ENCODE measurements around the gene GABRB2.

Gene GABRB2

GRCh38 chr5:161271816-161272215 is 274.7 kb downstream of the GABRB2 start:
- Histone ChIP-seq H3K4me3 (ENCODE audit: low read depth, low read length) (no peak overlapping the region), H3K9me3 (ENCODE audit: severe bottlenecking) (no peaks in the 10 kb centered on the region), H3K36me3 (no peaks in the 10 kb centered on the region), H3K27ac (no peak overlapping the region), H3K27me3 (ENCODE audit: insufficient read depth, low read depth, severe bottlenecking) (peaks cover 20% of the 10 kb centered on the region)
- no peak for TF ChIP-seq CTCF (IDR thresholded peaks at IDR 0.05; ENCODE audit: low read depth, low read length)
- DNase-seq = no peak

- Histone ChIP-seq H3K27me3 (ENCODE audit: insufficient read depth, low read depth, severe bottlenecking) (peaks cover 9% of the 10 kb centered on the region), H3K4me3 (ENCODE audit: low read depth, low read length) (no peak overlapping the region), H3K36me3 (no peaks in the 10 kb centered on the region), H3K27ac (no peak overlapping the region), H3K9me3 (ENCODE audit: severe bottlenecking) (no peaks in the 10 kb centered on the region)
- no peak for TF ChIP-seq CTCF (IDR thresholded peaks at IDR 0.05; ENCODE audit: low read depth, low read length)
- DNase-seq = no peak
Observed at GRCh38 chr5:161269125-161269524, 277.4 kb downstream of the GABRB2 start.

DNA sequence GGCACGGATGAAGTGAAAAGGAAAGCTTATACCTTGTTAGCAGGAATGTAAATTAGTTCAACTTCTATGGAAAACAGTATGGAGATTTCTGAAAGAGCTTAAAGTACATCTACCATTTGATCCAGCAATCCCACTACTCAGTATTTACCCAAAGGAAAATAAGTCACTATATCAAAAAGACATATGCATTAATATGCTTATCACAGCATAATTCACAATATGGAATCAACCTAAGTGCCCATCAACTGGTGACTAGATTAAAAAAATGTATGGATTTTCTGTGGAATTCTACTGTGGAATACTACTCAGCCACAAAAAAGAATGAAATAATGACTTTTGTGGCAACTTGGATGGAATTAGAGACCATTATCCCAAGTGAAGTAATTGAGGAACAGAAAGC is 279.6 kb downstream of the GABRB2 start:
- H3K9me3 ChIP-seq (ENCODE audit: severe bottlenecking) = no peaks in the 10 kb centered on the region
- TF ChIP-seq CTCF (IDR thresholded peaks at IDR 0.05; ENCODE audit: low read depth, low read length) = no peak
- no peak overlapping the region for H3K4me3 ChIP-seq (ENCODE audit: low read depth, low read length)
- no peaks in the 10 kb centered on the region for H3K36me3 ChIP-seq
- H3K27me3 ChIP-seq (ENCODE audit: insufficient read depth, low read depth, severe bottlenecking) = peaks cover 19% of the 10 kb centered on the region
- no peak for DNase-seq
- H3K27ac ChIP-seq = no peak overlapping the region

- H3K36me3 ChIP-seq = no peaks in the 10 kb centered on the region
- H3K9me3 ChIP-seq (ENCODE audit: severe bottlenecking) = no peaks in the 10 kb centered on the region
- no peak overlapping the region for H3K4me3 ChIP-seq (ENCODE audit: low read depth, low read length)
- no peak for DNase-seq
- no peak overlapping the region for H3K27ac ChIP-seq
- H3K27me3 ChIP-seq (ENCODE audit: insufficient read depth, low read depth, severe bottlenecking) = peaks cover 22% of the 10 kb centered on the region
- TF ChIP-seq CTCF (IDR thresholded peaks at IDR 0.05; ENCODE audit: low read depth, low read length) = no peak
Observed at GRCh38 chr5:161265006-161265405, 281.5 kb downstream of the GABRB2 start.

DNA sequence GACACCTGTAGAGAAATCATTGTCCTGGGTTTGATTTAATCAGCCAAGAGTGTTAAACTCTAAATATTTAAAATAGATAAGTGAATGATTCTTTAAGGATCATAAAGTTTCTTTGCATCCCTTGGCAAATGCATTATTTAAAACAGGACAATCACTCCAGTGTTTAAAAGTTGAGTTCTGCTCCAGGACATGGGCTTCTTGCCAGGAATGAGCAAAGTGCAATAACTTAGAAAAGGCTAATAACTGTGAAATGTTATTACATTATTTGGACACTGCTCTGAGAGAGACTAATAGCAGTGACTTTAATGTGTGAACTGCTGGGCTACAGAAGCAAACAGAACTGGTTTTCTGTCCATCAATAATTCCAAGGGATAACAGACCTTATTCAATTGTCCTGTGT is 283.3 kb downstream of the GABRB2 start:
- no peaks in the 10 kb centered on the region for H3K36me3 ChIP-seq
- no peak for TF ChIP-seq CTCF (IDR thresholded peaks at IDR 0.05; ENCODE audit: low read depth, low read length)
- no peak overlapping the region for H3K4me3 ChIP-seq (ENCODE audit: low read depth, low read length)
- no peak overlapping the region for H3K27ac ChIP-seq
- peaks cover 28% of the 10 kb centered on the region for H3K27me3 ChIP-seq (ENCODE audit: insufficient read depth, low read depth, severe bottlenecking)
- no peaks in the 10 kb centered on the region for H3K9me3 ChIP-seq (ENCODE audit: severe bottlenecking)
- no peak for DNase-seq

DNA sequence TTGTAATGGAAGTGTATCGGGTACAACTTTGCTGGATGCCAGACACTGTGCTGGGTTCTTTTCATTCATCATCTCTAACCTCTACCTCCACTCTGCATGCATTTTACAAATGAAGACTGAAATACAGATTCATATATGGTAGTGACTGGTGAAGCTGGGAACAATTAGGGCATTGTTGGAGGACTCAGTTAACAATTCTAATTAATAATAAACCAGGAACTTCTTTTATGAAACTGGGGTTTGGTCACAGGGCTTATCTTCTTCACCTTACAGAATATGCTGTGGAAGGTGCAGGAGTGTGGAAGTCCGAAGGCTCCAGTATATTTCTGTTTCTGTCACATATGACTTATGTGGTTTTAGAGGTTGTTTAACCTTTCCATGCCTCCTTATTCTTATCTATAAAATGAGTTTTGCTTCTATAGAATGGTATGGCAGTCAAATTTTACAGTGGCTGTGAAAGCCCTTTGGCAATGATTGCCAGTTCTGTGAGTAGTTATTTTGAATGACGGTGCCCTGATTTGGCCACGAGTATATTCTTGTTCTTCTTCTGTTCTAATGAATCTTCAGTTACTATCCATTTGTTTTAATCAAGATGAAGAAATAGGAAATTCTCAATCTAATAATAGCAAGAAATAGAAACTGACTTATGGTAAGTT is 284.7 kb downstream of the GABRB2 start:
- Histone ChIP-seq H3K4me3 (ENCODE audit: low read depth, low read length) (no peak overlapping the region), H3K27me3 (ENCODE audit: insufficient read depth, low read depth, severe bottlenecking) (peaks cover 42% of the 10 kb centered on the region), H3K27ac (no peak overlapping the region), H3K9me3 (ENCODE audit: severe bottlenecking) (no peaks in the 10 kb centered on the region), H3K36me3 (no peaks in the 10 kb centered on the region)
- no peak for DNase-seq
- TF ChIP-seq CTCF (IDR thresholded peaks at IDR 0.05; ENCODE audit: low read depth, low read length) = no peak
